ENCODE measurements around the gene CHKA. TPM values are rescaled to one million over a fixed set of nuclear protein-coding genes. Genes with fewer than 3 reads are reported as not detected.

CHKA gene
- total and polyA plus RNA-seq, 9 of the 15 experiments (the other 6 are each of a cell fraction or from before 2014, with no cell fraction given) = 3.6 to 37.0 (median 30.2) TPM

- TF ChIP-seq MCM5 (IDR thresholded peaks at IDR 0.05; ENCODE audit: low read depth) (no peak), KAT2B (IDR thresholded peaks at IDR 0.05; ENCODE audit: low read depth, low read length) (no peak), ZNF274 (IDR thresholded peaks at IDR 0.05; ENCODE audit: borderline replicate concordance, low read depth, low read length) (no peak), HDAC1 (IDR thresholded peaks at IDR 0.05) (0 out of 4 replicates have a peak, but pooled peaks of 1 of the 2 experiments have one; percentile 28), ZFP36 (IDR thresholded peaks at IDR 0.05; ENCODE audit: low read depth, low read length, partially characterized antibody) (no peak), THAP12 (CRISPR knock-in tag; IDR thresholded peaks at IDR 0.05) (no peak), MAZ (CRISPR knock-in tag; conservative IDR thresholded peaks at IDR 0.05 in 1 of 2, IDR thresholded peaks at IDR 0.05 in 1 of 2) (peak in 1 of 2 experiments; percentile 28; a peak in 3 of 4 replicates), CBFA2T3 (IDR thresholded peaks at IDR 0.05) (peak; percentile 58), TSHZ1 (CRISPR knock-in tag; IDR thresholded peaks at IDR 0.05) (no peak), PML (IDR thresholded peaks at IDR 0.05; ENCODE audit: low read length) (no peak), TCF7 (IDR thresholded peaks at IDR 0.05; ENCODE audit: borderline replicate concordance) (no peak), ZBTB33 (CRISPR knock-in tag; IDR thresholded peaks at IDR 0.05) (no peak), KLF6 (CRISPR knock-in tag; IDR thresholded peaks at IDR 0.05; ENCODE audit: borderline replicate concordance) (no peak), ZNF57 (CRISPR knock-in tag; IDR thresholded peaks at IDR 0.05) (no peak), ZNF785 (CRISPR knock-in tag; IDR thresholded peaks at IDR 0.05) (no peak), GATAD2A (IDR thresholded peaks at IDR 0.05) (no peak), BCLAF1 (IDR thresholded peaks at IDR 0.05; ENCODE audit: borderline replicate concordance in 1 of 2, control insufficient read depth in 1 of 2, low read depth in 2 of 2, low read length in 1 of 2) (no peak)
Observed at GRCh38 chr11:68128682-68129327, 7.6 kb upstream of the CHKA start (continued).
